AG08396 (cell line): ENCODE data around the gene RAB10.
"Not testable (repeated sequence)": the region's sequence is repeated elsewhere in the genome, so short reads cannot be mapped to it uniquely, and the experiment has no call there.

Experiments used
- DNase-seq: peaks from one replicate; pipeline ENCODE4 v3.0.0; 2012; ENCODE audit warnings: low spot score, mixed read lengths

The RAB10 gene

GRCh38 chr2:26161926-26162325, 128.0 kb downstream of the RAB10 start:
- no peak for DNase-seq

GRCh38 chr2:26162963-26163362, 129.1 kb downstream of the RAB10 start:
- DNase-seq, result no peak

GRCh38 chr2:26164231-26164630, 130.3 kb downstream of the RAB10 start:
- no peak for DNase-seq

GRCh38 chr2:26164641-26165211, 130.8 kb downstream of the RAB10 start:
- no peak for DNase-seq

- DNase-seq, result no peak
These were observed 131.5 kb downstream of the RAB10 start for GRCh38 chr2:26165403-26165802.

- DNase-seq, result not testable (repeated sequence)
These were observed 132.7 kb downstream of the RAB10 start for GRCh38 chr2:26166541-26166940.

- no peak for DNase-seq
These were observed 134.9 kb downstream of the RAB10 start for GRCh38 chr2:26168785-26169184.

- no peak for DNase-seq
These were observed 135.3 kb downstream of the RAB10 start for GRCh38 chr2:26169226-26169625.

GRCh38 chr2:26169681-26170414, 136.0 kb downstream of the RAB10 start:
- DNase-seq, result no peak

- no peak for DNase-seq
These were observed 136.9 kb downstream of the RAB10 start for GRCh38 chr2:26170795-26171194.

GRCh38 chr2:26172189-26172870, 138.4 kb downstream of the RAB10 start:
- DNase-seq, result no peak

GRCh38 chr2:26172871-26173775, 139.2 kb downstream of the RAB10 start, which contains the start of gene GAREM2:
Gene GAREM2 (plus strand): TSS chr2:26173088. CDS start chr2:26173221, 133 bp downstream.
- DNase-seq, result peak; percentile 65

GRCh38 chr2:26173776-26174482, 140.0 kb downstream of the RAB10 start:
- DNase-seq, result no peak

GRCh38 chr2:26174691-26175465, 141.0 kb downstream of the RAB10 start:
- DNase-seq, result no peak

GRCh38 chr2:26175466-26176278, 141.8 kb downstream of the RAB10 start:
- DNase-seq, result no peak

- DNase-seq, result no peak
These were observed 142.4 kb downstream of the RAB10 start for GRCh38 chr2:26176279-26176615.

GRCh38 chr2:26177122-26177521, 143.2 kb downstream of the RAB10 start:
- no peak for DNase-seq

- DNase-seq, result no peak
These were observed 144.4 kb downstream of the RAB10 start for GRCh38 chr2:26178246-26178645.

GRCh38 chr2:26178746-26179436, 145.0 kb downstream of the RAB10 start:
- peak; percentile 71 for DNase-seq
